H1 (cell line): ENCODE data around the gene TBRG4. TPM values are rescaled to one million over a fixed set of nuclear protein-coding genes. Genes with fewer than 3 reads are reported as not detected.

Experiments
- CTCF ChIA-PET: fragments of 300-600 bp; sonication (Branson Sonifier 250); formaldehyde crosslinking; loops from one replicate; lab custom pipeline; 2021; ENCODE audit not compliant: partially characterized antibody; lab: Charles Lee
- POLR2A ChIA-PET: fragments of 300-600 bp; sonication (Branson Sonifier 250); formaldehyde crosslinking; loops from one replicate; lab custom pipeline; 2021; ENCODE audit warnings: inconsistent platforms; ENCODE audit not compliant: partially characterized antibody; lab: Charles Lee
- DNase-seq, 2 experiments: peaks; one replicate each; pipeline versions ENCODE4 v3.0.0 to v3.0.0-alpha.2; 2010 to 2022; ENCODE audit warnings: low spot score in 2 of 2, low read depth in 1 of 2, mixed read lengths in 1 of 2
- FAIRE-seq: peaks from 2 replicates; lab custom pipeline; 2011; peaks lifted over from hg19 to GRCh38; lab: Jason Lieb, UNC
- H2AFZ ChIP-seq: 2 replicates; pipeline ENCODE4 v1.8.1; 2012; ENCODE audit warnings: low read length, inconsistent platforms
- H2AK5ac ChIP-seq: 2 replicates; pipeline ENCODE4 v1.6.1; 2013; ENCODE audit warnings: low read depth, low read length
- H2BK120ac ChIP-seq: replicated peaks from 2 replicates; pipeline ENCODE3; 2013; ENCODE audit warnings: low read depth, low read length, inconsistent platforms
- H2BK12ac ChIP-seq: 2 replicates; pipeline ENCODE4 v1.6.1; 2013; ENCODE audit warnings: low read depth, low read length
- H2BK15ac ChIP-seq: 2 replicates; pipeline ENCODE4 v1.6.1; 2013; ENCODE audit warnings: low read length
- H2BK20ac ChIP-seq: 2 replicates; pipeline ENCODE4 v1.6.1; 2013; ENCODE audit warnings: low read length
- H2BK5ac ChIP-seq: 2 replicates; pipeline ENCODE4 v1.6.1; 2013; ENCODE audit warnings: low read depth, low read length
- H3K14ac ChIP-seq: 2 replicates; pipeline ENCODE4 v1.6.1; 2013; ENCODE audit warnings: inconsistent platforms; ENCODE audit not compliant: insufficient read length
- H3K18ac ChIP-seq: 2 replicates; pipeline ENCODE4 v1.6.1; 2013; ENCODE audit warnings: low read length; ENCODE audit errors: extremely low read depth
- H3K23ac ChIP-seq: 2 replicates; pipeline ENCODE4 v1.6.1; 2013; ENCODE audit warnings: inconsistent platforms; ENCODE audit not compliant: insufficient read length
- H3K23me2 ChIP-seq: 2 replicates; pipeline ENCODE4 v1.6.1; 2013; ENCODE audit warnings: low read depth, low read length
- H3K27ac ChIP-seq: 2 replicates; pipeline ENCODE4 v1.6.1; 2011; ENCODE audit warnings: low read depth, low read length, inconsistent platforms
- H3K27me3 ChIP-seq, 4 experiments: replicated peaks in 1 of 4; 1 replicate in 1 of 4; 2 replicates in 3 of 4; pipeline versions ENCODE4 v1.6.1 to v1.8.1; 2011 to 2013; ENCODE audit warnings: low read length in 3 of 4, mild to moderate bottlenecking in 3 of 4, inconsistent platforms in 2 of 4, mixed read lengths in 2 of 4, moderate library complexity in 1 of 4; ENCODE audit not compliant: control insufficient read depth in 3 of 4, insufficient read depth in 3 of 4; ENCODE audit errors: extremely low read depth in 1 of 4
- H3K36me3 ChIP-seq, 4 experiments: 2 replicates each; pipeline versions ENCODE4 v1.6.1 to v1.8.1; 2011 to 2013; ENCODE audit warnings: mild to moderate bottlenecking in 4 of 4, low read length in 3 of 4, moderate library complexity in 2 of 4, control low read depth in 1 of 4, inconsistent platforms in 1 of 4; ENCODE audit not compliant: insufficient read depth in 4 of 4, control insufficient read depth in 2 of 4
- H3K4ac ChIP-seq: replicated peaks from 2 replicates; pipeline ENCODE3; 2013; ENCODE audit warnings: low read length, low read depth, mixed read lengths, inconsistent platforms; ENCODE audit not compliant: insufficient read length
- H3K4me1 ChIP-seq, 4 experiments: replicated peaks in 1 of 4; 1 replicate in 1 of 4; 2 replicates in 3 of 4; pipeline versions ENCODE4 v1.6.1 to v1.8.1; 2011 to 2013; ENCODE audit warnings: low read length in 3 of 4, inconsistent platforms in 2 of 4, mixed read lengths in 1 of 4; ENCODE audit not compliant: insufficient read depth in 4 of 4, control insufficient read depth in 3 of 4
- H3K4me2 ChIP-seq, 2 experiments: 2 replicates each; pipeline versions ENCODE4 v1.6.1 to v1.8.1; 2011 to 2013; ENCODE audit warnings: low read depth in 2 of 2, low read length in 2 of 2, control low read depth in 1 of 2, inconsistent platforms in 1 of 2, mild to moderate bottlenecking in 1 of 2; ENCODE audit not compliant: insufficient read depth in 1 of 2
- H3K4me3 ChIP-seq, 4 experiments: fragments of 200-600, 300-600 bp in 1 of 4; sonication (generic), shearing (Covaris generic), sonication (Bioruptor Twin) in 1 of 4; 2 replicates each; pipeline versions ENCODE4 v1.5.1 to v1.8.1; 2011 to 2016; ENCODE audit warnings: low read length in 4 of 4, low read depth in 3 of 4, control low read depth in 2 of 4, inconsistent platforms in 2 of 4, mild to moderate bottlenecking in 2 of 4, mixed read lengths in 1 of 4, moderate library complexity in 1 of 4; ENCODE audit not compliant: insufficient read depth in 2 of 4; ENCODE audit errors: extremely low read depth in 1 of 4
- H3K56ac ChIP-seq: replicated peaks from 2 replicates; pipeline ENCODE3; 2013; ENCODE audit warnings: low read depth, mild to moderate bottlenecking, mixed read lengths, low read length, inconsistent platforms; ENCODE audit not compliant: insufficient read length
- H3K79me1 ChIP-seq: 2 replicates; pipeline ENCODE4 v1.6.1; 2013; ENCODE audit warnings: low read depth, low read length, control low read depth
- H3K79me2 ChIP-seq, 2 experiments: 2 replicates each; pipeline versions ENCODE4 v1.6.1 to v1.8.1; 2012 to 2013; ENCODE audit warnings: low read length in 2 of 2, mild to moderate bottlenecking in 2 of 2, inconsistent platforms in 1 of 2; ENCODE audit not compliant: insufficient read depth in 2 of 2, control insufficient read depth in 1 of 2
- H3K9ac ChIP-seq, 4 experiments: replicated peaks in 1 of 4; 1 replicate in 1 of 4; 2 replicates in 3 of 4; pipeline versions ENCODE4 v1.6.1 to v1.8.1; 2011 to 2013; ENCODE audit warnings: low read depth in 3 of 4, low read length in 3 of 4, control low read depth in 2 of 4, mild to moderate bottlenecking in 2 of 4, moderate library complexity in 2 of 4, inconsistent platforms in 1 of 4; ENCODE audit errors: extremely low read depth in 1 of 4
- H3K9me3 ChIP-seq, 2 experiments: 2 replicates each; pipeline versions ENCODE4 v1.6.1 to v1.8.1; 2012 to 2013; ENCODE audit warnings: mild to moderate bottlenecking in 2 of 2, moderate library complexity in 2 of 2, control low read depth in 1 of 2, inconsistent platforms in 1 of 2, low read depth in 1 of 2, low read length in 1 of 2, mixed read lengths in 1 of 2; ENCODE audit not compliant: insufficient read depth in 2 of 2
- H4K20me1 ChIP-seq, 2 experiments: replicated peaks in 1 of 2; 2 replicates each; pipeline versions ENCODE3 to v1.8.1; 2011 to 2013; ENCODE audit warnings: inconsistent platforms in 2 of 2, low read length in 2 of 2, mild to moderate bottlenecking in 1 of 2; ENCODE audit not compliant: insufficient read depth in 2 of 2, control insufficient read depth in 1 of 2
- H4K5ac ChIP-seq: 2 replicates; pipeline ENCODE4 v1.6.1; 2013; ENCODE audit warnings: low read length, low read depth, mixed read lengths, inconsistent platforms; ENCODE audit not compliant: insufficient read length
- H4K8ac ChIP-seq: 2 replicates; pipeline ENCODE4 v1.8.0; 2013; ENCODE audit warnings: mild to moderate bottlenecking, moderate library complexity, low read length, inconsistent platforms; ENCODE audit not compliant: insufficient read depth; ENCODE audit errors: extremely low read depth
- H4K91ac ChIP-seq: replicated peaks from 2 replicates; pipeline ENCODE3; 2013; ENCODE audit warnings: low read length, mixed read lengths, inconsistent platforms; ENCODE audit not compliant: insufficient read length
- CTBP2 ChIP-seq: IDR thresholded peaks from 2 replicates; pipeline ENCODE4 v1.7.0; 2011; ENCODE audit warnings: borderline replicate concordance, mild to moderate bottlenecking, moderate library complexity, mixed read lengths, low read length; ENCODE audit not compliant: insufficient read depth, insufficient read length
- CTCF ChIP-seq, 3 experiments: IDR thresholded peaks; 1 replicate in 2 of 3; 2 replicates in 1 of 3; pipeline versions ENCODE4 v1.5.1 to v1.6.1; 2011; ENCODE audit warnings: low read length in 3 of 3, mild to moderate bottlenecking in 3 of 3, inconsistent platforms in 2 of 3, low read depth in 1 of 3, moderate library complexity in 1 of 3; ENCODE audit not compliant: insufficient read depth in 1 of 3; ENCODE audit errors: control extremely low read depth in 1 of 3
- KDM4A ChIP-seq: IDR thresholded peaks from one replicate; pipeline ENCODE4 v1.7.1; 2012; ENCODE audit warnings: low read depth, mild to moderate bottlenecking, moderate library complexity, low read length, inconsistent platforms; ENCODE audit not compliant: severe bottlenecking
- POLR2A ChIP-seq, 2 experiments: IDR thresholded peaks; 1 replicate in 1 of 2; 2 replicates in 1 of 2; pipeline ENCODE4 v1.6.1; 2011; ENCODE audit warnings: low read depth in 2 of 2, low read length in 2 of 2, mild to moderate bottlenecking in 2 of 2; ENCODE audit errors: control extremely low read depth in 1 of 2
- RAD21 ChIP-seq, 2 experiments: IDR thresholded peaks in 1 of 2; conservative IDR thresholded peaks in 1 of 2; 2 replicates each; pipeline ENCODE4 v1.6.1; 2011; ENCODE audit warnings: low read depth in 2 of 2, low read length in 2 of 2, improper control_type of control experiment in 1 of 2, inconsistent platforms in 1 of 2, mild to moderate bottlenecking in 1 of 2, moderate library complexity in 1 of 2
- RBBP5 ChIP-seq: IDR thresholded peaks from 2 replicates; pipeline ENCODE4 v1.7.1; 2012; ENCODE audit warnings: low read depth, mild to moderate bottlenecking, inconsistent platforms, low read length, moderate library complexity, borderline replicate concordance
- SIN3A ChIP-seq, 2 experiments: IDR thresholded peaks in 1 of 2; conservative IDR thresholded peaks in 1 of 2; 2 replicates each; pipeline ENCODE4 v1.6.1; 2011 to 2012; ENCODE audit warnings: low read length in 2 of 2, improper control_type of control experiment in 1 of 2, low read depth in 1 of 2, mild to moderate bottlenecking in 1 of 2
- TAF7 ChIP-seq: optimal IDR thresholded peaks from 2 replicates; pipeline ENCODE3; 2011; ENCODE audit warnings: low read depth, mild to moderate bottlenecking, inconsistent platforms, low read length, moderate library complexity, borderline replicate concordance
- TBP ChIP-seq: IDR thresholded peaks from 2 replicates; pipeline ENCODE4 v1.6.1; 2011; ENCODE audit warnings: low read depth, low read length, improper control_type of control experiment
- ZNF274 ChIP-seq: IDR thresholded peaks from 2 replicates; pipeline ENCODE4 v1.7.0; 2012; ENCODE audit warnings: low read length, borderline replicate concordance; ENCODE audit errors: extremely low read depth
- WGBS, 2 experiments: shearing (Covaris generic) in 1 of 2; methylation state at CpG; one replicate each; pipeline versions ENCODE4 v1.1.6 to v1.1.7; 2013 to 2015; ENCODE audit warnings: low lambda C conversion rate in 2 of 2, mixed read lengths in 2 of 2, inconsistent platforms in 1 of 2, low coverage in 1 of 2, missing lambda C conversion rate in 1 of 2; ENCODE audit not compliant: insufficient replicate concordance in 2 of 2, insufficient coverage in 1 of 2, insufficient read length in 1 of 2; ENCODE audit errors: extremely low coverage in 1 of 2, missing lambda C conversion rate in 1 of 2; 5-methylcytosine and 5-hydroxymethylcytosine counted together
- polyA plus RNA-seq, 7 experiments: library from polyadenylated mRNA; depleted of rRNA in 3 of 7; stranded (reverse) in 5 of 7; unstranded in 2 of 7; fragments of >200 nt in 5 of 7; fragments of 200-250 nt in 2 of 7; gene quantifications; 1 replicate in 5 of 7; 2 replicates in 1 of 7; 4 replicates in 1 of 7; pipeline versions ENCODE4 v1.2.1 to v1.2.3, GENCODE V29; 2011 to 2013; ENCODE audit warnings: missing spikeins in 2 of 7, mixed read lengths in 2 of 7
- total RNA-seq: library from RNA; stranded (reverse); fragmentation: NEBNext Ultra II Directional; extraction: Animal tissue kit (Norgen Biotek cat#: 25700); gene quantifications from 2 replicates; pipeline ENCODE4 v1.2.1, GENCODE V29; 2021

TBRG4 gene
- total and polyA plus RNA-seq, 2 of the 8 experiments (the other 6 are each of a cell fraction or from before 2014, with no cell fraction given): 110 to 137 TPM

- Histone ChIP-seq H3K27me3 (no peaks in the 10 kb centered on the region), H2BK12ac (no peak overlapping the region), H4K5ac (no peak overlapping the region), H4K8ac (no peak overlapping the region), H2BK5ac (no peak overlapping the region), H3K79me2 (no peaks in the 10 kb centered on the region), H3K4ac (no peak overlapping the region), H2AK5ac (no peak overlapping the region), H3K4me3 (no peak overlapping the region), H3K4me1 (no peaks in the 10 kb centered on the region), H3K23me2 (no peaks in the 10 kb centered on the region), H2AFZ (no peak overlapping the region), H3K23ac (no peak overlapping the region), H3K56ac (no peak overlapping the region), H3K79me1 (no peaks in the 10 kb centered on the region; the same call in 1 of the 2 replicates), H3K27ac (no peak overlapping the region), H3K9me3 (no peaks in the 10 kb centered on the region), H3K36me3 (peaks cover 0 to 3% (median 0%) of the 10 kb centered on the region in 4 experiments; a peak in 1 of 8 replicates), H2BK15ac (no peak overlapping the region), H3K14ac (no peak overlapping the region), H4K20me1 (peaks cover 5 to 6% of the 10 kb centered on the region in 2 experiments), H3K9ac (no peak overlapping the region), H2BK120ac (no peak overlapping the region), H2BK20ac (no peak overlapping the region), H3K18ac (no peak overlapping the region), H4K91ac (no peak overlapping the region), H3K4me2 (no peak overlapping the region)
- DNase-seq (no peak), FAIRE-seq (no peak)
- POLR2A ChIA-PET: interaction anchor here (0.6 to 1.3 kb wide), 3 partner anchors 11 to 255 kb away, joined by 3 to 4 read pairs (median 3); partner anchors contain the start of gene PPIA
- CTCF ChIA-PET: interaction anchor here (1.1 to 1.7 kb wide), 2 partner anchors 13 to 78 kb away, joined by 3 to 5 read pairs; no protein-coding TSS in a partner anchor
- 79% methylated on average over 3 of the region's 3 CpGs; no CpG with 5 or more reads in 1 of the 2 experiments for WGBS, 2 experiments
- TF ChIP-seq SIN3A (conservative IDR thresholded peaks at IDR 0.05 in 1 of 2, IDR thresholded peaks at IDR 0.05 in 1 of 2; ENCODE audit: low read depth in 1 of 2, low read length in 2 of 2) (no peak), ZNF274 (no peak), RAD21 (IDR thresholded peaks at IDR 0.05 in 1 of 2, conservative IDR thresholded peaks at IDR 0.05 in 1 of 2; ENCODE audit: low read depth in 2 of 2, low read length in 2 of 2) (no peak), TBP (no peak), POLR2A (IDR thresholded peaks at IDR 0.05; ENCODE audit: control extremely low read depth in 1 of 2, low read depth in 2 of 2, low read length in 2 of 2) (no peak), KDM4A (no peak), CTBP2 (no peak), CTCF (IDR thresholded peaks at IDR 0.05; ENCODE audit: control extremely low read depth in 1 of 3, insufficient read depth in 1 of 3, low read depth in 1 of 3, low read length in 3 of 3) (no peak), RBBP5 (no peak), TAF7 (no peak)
Measured at GRCh38 chr7:45052011-45052410, 59.5 kb downstream of the TBRG4 start.
